Measurements from ENCODE around the gene GSTT2.

DNA sequence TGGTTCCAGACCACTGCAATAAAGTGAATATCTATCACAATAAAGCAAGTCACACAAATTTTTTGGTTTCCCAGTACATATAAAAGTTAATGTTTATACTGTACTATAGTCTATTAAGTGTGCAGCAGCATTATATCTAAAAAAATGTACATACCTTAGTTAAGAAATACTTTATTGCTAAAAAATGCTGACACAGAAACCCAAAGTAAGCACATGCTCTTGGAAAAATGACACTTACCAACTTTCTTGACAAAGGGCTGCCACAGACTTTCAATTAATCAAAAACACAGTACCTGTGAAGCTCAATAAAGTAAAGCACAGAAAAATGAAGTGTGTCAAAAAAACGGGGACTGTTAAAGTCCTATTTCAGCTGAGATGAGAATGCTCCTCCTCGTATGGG is 48.1 kb downstream of the GSTT2 start:
- TF ChIP-seq, protein P1, sequence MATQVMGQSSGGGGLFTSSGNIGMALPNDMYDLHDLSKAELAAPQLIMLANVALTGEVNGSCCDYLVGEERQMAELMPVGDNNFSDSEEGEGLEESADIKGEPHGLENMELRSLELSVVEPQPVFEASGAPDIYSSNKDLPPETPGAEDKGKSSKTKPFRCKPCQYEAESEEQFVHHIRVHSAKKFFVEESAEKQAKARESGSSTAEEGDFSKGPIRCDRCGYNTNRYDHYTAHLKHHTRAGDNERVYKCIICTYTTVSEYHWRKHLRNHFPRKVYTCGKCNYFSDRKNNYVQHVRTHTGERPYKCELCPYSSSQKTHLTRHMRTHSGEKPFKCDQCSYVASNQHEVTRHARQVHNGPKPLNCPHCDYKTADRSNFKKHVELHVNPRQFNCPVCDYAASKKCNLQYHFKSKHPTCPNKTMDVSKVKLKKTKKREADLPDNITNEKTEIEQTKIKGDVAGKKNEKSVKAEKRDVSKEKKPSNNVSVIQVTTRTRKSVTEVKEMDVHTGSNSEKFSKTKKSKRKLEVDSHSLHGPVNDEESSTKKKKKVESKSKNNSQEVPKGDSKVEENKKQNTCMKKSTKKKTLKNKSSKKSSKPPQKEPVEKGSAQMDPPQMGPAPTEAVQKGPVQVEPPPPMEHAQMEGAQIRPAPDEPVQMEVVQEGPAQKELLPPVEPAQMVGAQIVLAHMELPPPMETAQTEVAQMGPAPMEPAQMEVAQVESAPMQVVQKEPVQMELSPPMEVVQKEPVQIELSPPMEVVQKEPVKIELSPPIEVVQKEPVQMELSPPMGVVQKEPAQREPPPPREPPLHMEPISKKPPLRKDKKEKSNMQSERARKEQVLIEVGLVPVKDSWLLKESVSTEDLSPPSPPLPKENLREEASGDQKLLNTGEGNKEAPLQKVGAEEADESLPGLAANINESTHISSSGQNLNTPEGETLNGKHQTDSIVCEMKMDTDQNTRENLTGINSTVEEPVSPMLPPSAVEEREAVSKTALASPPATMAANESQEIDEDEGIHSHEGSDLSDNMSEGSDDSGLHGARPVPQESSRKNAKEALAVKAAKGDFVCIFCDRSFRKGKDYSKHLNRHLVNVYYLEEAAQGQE (IDR thresholded peaks at IDR 0.05; ENCODE audit: insufficient read depth in 1 of 2, low read depth in 2 of 2, low read length in 2 of 2): no peak
- no peak for TF ChIP-seq POLR2AphosphoS5 (IDR thresholded peaks at IDR 0.05; ENCODE audit: low read depth, low read length)
- TF ChIP-seq TAF1 (IDR thresholded peaks at IDR 0.05; ENCODE audit: borderline replicate concordance, insufficient read depth, low read length): no peak
- no peak for TF ChIP-seq FOXP2 (optimal IDR thresholded peaks at IDR 0.05; ENCODE audit: borderline replicate concordance, extremely low read depth, extremely low read length, insufficient read depth)
